Cerebellar cortex (tissue), 1 donor: ENCODE measurements around the gene SLC6A2.
"Not testable (repeated sequence)": the region's sequence is repeated elsewhere in the genome, so short reads cannot be mapped to it uniquely, and the experiment has no call there.

ENCODE experiments used
- DNase-seq: peaks from one replicate; pipeline ENCODE4 v3.0.0-alpha.2; 2015; ENCODE audit warnings: low spot score

SLC6A2 gene

DNA sequence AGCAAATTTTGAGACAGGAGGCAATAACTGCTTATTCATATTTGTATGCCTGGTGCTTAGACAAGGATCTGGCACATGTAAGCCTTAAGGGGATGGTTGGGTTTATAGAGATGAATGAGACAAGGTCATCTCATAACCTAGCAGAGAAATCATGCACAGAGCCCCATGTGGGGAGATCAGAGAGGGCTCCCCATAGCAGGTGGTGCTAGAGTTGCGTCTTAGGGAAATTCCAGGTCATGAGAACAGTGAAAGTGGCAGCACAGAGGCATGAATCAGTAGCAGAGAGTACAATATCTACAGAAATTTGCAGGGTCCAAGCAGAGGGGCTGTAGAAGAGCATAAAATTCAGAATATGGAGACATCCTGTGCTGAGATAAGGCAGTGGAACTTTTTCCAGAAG, 57.3 kb downstream of the SLC6A2 start:
- DNase-seq: no peak

DNA sequence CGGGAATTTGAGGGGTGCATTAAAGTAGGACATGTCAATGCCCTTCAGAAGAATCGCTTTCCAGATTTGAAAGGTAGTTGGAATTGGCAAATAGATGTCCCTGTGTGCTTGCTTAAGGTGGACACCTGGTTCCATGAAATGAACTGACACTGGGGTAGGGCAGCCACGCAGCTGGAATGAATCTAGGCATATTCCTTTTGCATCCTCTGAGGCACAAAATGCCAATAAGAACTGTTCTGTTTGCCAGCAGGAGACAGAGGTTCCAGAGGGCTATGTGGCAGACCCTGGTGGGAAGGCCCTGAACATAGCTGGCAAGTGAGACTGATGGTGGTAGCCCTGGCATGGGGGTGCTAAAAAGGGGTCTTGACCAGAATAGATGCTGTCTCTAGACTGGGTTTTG, 61.5 kb downstream of the SLC6A2 start:
- no peak for DNase-seq

DNA sequence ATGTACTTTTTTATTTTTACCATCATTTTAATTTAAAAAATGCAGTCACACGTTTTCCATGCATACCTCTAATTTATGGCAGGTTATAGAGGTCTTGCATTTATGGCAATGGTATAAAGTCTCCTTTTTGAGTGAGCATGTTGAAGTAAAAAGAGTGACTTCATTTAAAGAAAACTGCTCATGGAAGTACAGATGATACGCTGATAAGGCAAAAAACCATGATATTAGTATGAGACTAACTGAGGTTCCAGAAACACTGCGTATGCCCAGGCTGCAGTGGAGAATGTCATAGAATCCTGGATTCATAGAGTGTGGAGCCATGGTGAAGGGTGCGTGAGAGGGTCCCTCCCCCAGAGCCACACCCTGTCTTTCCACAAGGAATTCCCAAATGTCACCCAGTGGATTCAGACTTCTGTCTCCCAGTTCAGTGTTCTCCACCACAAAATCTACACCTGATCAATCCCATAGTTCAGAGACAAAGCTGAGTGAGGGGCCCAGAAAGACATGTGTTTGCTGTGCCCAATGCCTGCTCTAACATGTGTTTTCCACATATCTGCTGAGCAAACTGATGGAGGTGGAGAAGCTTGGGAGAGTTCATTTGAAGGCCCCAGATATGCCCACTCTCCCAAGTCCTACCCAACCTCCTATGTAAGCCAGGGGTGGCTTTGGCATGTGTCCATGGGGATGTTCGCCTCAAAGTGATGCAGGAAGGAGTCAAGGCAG, 69.4 kb downstream of the SLC6A2 start:
- no peak for DNase-seq

DNA sequence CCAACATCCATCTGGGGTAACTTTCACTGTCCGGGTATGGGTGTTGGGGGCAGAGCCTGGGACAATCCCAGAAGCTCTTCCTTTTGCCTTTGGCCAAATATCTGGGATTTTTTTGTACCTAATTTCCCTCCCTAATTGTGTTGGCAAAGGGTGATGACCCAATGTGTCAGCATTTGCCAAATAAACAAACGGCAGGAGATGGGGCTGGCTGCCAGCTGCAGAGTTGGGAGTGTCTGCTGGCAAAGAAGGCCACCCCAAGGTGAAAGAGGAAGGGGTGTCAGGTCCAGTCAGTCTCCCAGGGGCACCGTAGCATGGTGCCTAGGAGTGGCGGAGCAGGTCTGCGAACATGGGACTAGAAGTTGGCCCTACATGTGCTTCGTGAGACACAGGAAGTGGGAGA, 73.0 kb downstream of the SLC6A2 start:
- no peak for DNase-seq

DNA sequence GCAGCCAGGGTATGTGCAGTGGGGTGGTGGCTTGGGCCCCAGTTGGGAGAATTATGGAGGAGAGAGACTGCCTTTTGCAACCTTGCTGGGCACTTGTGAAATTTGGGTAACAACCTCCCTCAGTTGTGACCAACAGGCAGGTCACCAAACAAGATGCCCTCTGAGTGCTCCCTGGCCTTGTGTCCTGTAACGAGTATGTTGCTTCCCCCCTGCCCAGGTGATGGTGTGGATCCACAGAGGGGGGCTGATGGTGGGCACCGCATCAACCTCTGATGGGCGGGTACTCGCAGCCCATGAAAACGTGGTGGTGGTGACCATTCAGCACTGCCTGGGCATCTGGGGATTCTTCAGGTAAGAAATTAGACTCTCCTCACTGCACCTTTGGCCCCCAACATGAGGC, 74.3 kb downstream of the SLC6A2 start:
- no peak for DNase-seq

DNA sequence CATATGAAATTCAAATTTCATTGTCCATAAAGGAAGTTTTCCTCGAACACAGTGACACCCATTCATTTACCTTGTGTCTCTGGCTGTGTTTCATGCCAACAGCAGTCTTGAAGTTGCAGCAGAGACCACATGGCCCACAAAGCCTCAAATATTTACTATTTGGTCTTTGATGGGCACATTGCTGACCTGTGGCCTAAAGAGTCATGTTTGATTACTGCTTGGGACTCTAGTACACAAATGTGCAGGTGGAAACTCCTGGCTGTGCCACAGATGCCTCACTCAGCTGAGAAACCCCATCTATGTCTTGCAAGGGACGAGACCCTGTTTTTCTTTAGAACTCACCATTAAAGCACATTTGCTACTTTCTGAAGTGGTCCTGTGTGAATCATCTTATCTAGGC, 76.7 kb downstream of the SLC6A2 start:
- DNase-seq: no peak

DNA sequence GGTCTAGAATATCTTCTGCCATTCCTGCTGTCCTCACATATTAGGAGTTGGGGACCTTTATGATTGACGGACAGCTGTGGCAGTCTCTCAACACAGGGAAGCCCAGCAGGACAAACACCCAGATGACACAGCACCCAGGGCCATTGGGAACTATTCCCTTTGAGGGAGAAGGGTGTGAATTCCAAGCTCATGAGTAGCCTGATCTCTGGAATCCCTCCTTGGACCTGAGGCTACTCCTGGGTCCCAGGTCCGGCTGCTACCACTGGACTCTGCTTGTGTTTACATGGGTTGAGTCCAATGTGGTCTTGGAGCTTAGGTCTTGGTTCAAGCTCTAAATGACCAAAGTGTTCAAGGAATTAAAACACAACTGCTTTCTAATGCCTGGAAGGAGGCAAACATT, 78.9 kb downstream of the SLC6A2 start:
- DNase-seq: no peak

DNA sequence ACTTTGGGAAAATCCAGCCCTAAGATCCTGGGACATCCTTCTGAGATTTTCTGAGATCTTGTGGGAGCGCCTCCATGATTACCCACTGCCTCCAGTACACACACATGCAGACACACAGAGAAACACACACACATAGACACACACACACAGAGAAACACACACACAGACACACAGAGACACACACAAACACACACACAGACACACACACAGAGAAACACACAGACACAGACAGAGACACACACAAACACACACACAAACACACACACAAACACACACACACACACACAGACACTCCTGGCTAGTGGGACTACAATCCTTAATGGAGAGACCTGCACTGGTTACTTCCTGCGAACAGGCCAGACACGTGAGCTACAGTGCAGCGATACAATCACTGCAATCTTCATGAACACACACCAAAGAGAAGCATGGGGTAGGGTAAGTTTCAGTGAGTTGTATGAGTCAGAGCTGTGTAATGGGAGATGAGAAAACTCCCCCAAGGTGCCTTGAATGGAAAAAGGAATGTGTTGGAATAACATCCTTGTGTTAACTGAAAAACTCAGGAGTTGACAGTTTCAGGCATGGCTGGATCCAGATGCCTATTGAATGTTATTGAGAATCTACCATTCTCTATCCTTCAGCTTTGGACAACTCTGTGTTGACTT, 79.5 kb downstream of the SLC6A2 start:
- DNase-seq: no peak

DNA sequence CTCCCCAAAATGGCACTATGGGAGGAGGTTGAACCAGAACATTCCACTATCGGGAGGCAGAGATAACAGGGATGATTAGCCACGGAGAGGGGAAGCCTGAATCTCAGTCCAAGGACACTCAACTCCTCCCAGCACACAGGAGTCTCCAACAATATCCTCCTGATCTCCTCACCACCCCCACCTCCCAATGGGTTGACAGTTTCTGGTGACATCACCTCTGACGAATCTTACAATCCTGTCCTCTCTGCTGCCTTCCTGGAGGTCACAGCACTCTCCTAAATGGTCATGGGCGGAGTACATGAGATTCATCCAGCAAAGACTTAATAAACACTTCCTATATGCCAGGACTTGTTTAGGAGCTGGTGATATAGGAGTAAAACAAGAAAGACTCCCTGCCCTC, 80.9 kb downstream of the SLC6A2 start:
- no peak for DNase-seq

DNA sequence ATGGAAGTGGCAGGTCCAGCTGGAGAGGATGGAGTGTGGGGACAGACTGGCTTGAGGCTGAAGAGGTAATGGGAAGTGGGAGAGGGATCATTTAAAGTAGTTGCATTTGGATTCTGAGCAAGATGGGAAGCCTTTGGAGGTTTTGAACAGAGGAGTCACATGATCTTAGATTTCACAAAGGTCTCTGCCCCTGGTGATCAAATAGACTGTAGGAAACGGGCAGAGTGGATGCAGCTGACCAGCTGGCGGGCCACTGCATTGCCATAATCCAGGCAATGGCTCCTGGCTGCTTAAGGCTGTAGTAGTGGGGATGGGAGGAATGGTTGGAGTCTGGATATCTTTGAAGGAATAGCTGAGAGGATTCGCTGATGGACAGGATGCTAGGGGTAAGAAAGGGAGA, 81.5 kb downstream of the SLC6A2 start:
- DNase-seq: no peak

DNA sequence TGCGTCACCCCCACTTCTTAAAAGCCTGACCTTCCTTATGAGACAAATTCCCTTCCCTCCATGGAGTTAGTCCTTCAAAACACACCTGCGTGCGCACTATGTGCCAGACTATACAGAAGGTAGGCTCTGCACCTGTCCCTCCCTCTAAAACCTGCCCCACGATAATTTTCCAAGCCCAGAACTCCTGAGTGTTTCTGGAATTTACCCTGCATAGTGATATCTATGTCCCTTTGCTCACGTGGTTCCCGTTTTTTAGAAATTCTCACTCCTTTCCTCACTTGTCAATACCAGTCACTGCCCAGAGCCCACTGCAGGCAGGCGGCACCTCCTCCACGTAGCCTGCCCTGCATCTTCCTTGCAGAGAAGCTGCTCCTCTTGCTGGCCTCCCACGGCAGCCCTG, 82.2 kb downstream of the SLC6A2 start:
- no peak for DNase-seq

DNA sequence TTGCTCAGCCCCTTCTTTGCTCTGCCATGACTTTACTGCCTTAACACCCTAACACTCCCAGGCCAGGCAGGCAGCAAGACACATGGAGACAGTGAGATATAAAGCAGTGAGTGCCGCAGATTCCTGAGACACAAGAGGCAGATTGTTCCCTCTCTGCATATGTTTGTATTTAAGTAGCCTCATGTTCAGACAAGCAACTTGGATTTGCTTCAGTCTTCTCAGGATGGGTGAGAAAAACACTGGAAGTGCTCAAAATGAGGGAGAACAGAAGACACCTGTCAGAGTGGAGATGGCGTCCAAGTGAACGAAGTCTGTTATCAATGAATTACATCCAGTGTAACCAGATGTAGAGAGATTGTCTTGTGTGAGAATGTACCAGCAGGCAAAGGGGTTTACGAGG, 90.3 kb downstream of the SLC6A2 start:
- DNase-seq: no peak

DNA sequence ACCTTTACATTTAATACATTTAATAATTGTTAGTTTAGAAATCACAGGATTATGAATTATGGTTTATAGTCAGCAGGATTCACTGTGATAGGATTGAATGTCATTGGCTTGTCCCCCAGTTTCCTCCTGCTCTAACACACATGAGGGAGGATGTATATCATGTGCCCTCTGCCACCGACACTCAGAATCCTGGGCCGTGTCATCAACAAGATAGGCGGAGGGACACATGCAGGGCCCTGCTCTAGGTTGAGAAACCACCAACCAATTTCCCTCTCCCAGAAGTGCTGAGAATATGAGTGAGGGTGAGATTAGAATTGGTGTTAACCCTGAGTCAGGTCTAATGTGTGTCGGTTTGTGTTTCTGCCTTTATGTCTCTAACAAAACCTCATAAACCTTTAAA, 92.0 kb downstream of the SLC6A2 start:
- DNase-seq: no peak

DNA sequence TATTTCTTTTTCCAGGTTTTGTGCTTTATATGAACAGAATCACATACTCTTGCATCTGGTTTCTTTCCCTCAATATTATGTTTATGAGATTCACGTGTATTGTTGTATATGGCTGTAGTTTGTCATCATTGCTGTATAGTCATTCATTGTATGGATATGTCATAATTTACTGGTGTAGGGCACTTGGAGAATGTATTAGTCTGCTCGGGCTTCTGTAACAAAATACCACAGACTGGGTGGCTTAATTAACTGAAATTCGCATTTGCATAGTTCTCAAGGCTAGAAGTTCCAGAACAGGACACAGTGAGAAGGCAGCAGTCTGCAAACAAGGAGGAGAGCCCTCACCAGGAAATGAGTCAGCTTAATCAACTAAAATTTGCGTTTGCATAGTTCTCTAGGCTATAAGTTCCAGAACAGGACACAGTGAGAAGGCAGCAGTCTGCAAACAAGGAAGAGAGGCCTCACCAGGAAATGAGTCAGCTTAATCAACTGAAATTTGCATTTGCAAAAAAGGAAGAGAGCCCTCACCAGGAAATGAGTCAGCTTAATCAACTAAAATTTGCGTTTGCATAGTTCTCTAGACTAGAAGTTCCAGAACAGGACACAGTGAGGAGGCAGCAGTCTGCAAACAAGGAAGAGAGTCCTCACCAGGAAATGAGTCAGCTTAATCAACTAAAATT, 96.8 kb downstream of the SLC6A2 start:
- not testable (repeated sequence) for DNase-seq

DNA sequence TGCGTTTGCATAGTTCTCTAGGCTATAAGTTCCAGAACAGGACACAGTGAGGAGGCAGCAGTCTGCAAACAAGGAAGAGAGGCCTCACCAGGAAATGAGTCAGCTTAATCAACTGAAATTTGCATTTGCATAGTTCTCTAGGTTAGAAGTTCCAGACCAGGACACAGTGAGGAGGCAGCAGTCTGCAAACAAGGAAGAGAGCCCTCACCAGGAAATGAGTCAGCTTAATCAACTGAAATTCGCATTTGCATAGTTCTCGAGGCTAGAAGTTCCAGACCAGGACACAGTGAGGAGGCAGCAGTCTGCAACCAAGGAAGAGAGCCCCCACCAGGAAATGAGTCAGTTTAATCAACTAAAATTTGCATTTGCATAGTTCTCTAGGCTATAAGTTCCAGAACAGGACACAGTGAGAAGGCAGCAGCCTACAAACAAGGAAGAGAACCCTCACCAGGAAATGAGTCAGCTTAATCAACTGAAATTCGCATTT, 97.4 kb downstream of the SLC6A2 start:
- not testable (repeated sequence) for DNase-seq
